ENCODE results near the gene TRPM4. TPM values are rescaled to one million over a fixed set of nuclear protein-coding genes. Genes with fewer than 3 reads are reported as not detected.
"Not testable (repeated sequence)": the region's sequence is repeated elsewhere in the genome, so short reads cannot be mapped to it uniquely, and the experiment has no call there.

TRPM4 gene
- total RNA-seq, 1 donor from 2014 or later, result 51.6 TPM

- H3K9me3 ChIP-seq, result no peaks in the 10 kb centered on the region
- intact Hi-C loops (cut with DNase I), result no loop called here
- TF ChIP-seq CTCF (IDR thresholded peaks at IDR 0.05), result no peak
- H3K36me3 ChIP-seq, result no peaks in the 10 kb centered on the region
- H3K4me3 ChIP-seq, result no peak overlapping the region
- no peak overlapping the region for H3K27ac ChIP-seq
- H3K4me1 ChIP-seq, result peaks cover 13% of the 10 kb centered on the region
- DNase-seq (no peak), ATAC-seq (peak; percentile 12 to 25)
- no peaks in the 10 kb centered on the region for H3K27me3 ChIP-seq (ENCODE audit: low read depth)
Observed at GRCh38 chr19:49136771-49137171, 20.8 kb upstream of the TRPM4 start.

GRCh38 chr19:49140951-49141350 is 16.6 kb upstream of the TRPM4 start:
- Histone ChIP-seq H3K9me3 (no peaks in the 10 kb centered on the region), H3K27me3 (ENCODE audit: low read depth) (no peaks in the 10 kb centered on the region), H3K36me3 (no peaks in the 10 kb centered on the region), H3K4me1 (peaks cover 17% of the 10 kb centered on the region), H3K4me3 (no peak overlapping the region), H3K27ac (no peak overlapping the region)
- intact Hi-C loops (cut with DNase I), result no loop called here
- no peak for DNase-seq
- TF ChIP-seq CTCF (IDR thresholded peaks at IDR 0.05), result no peak
- ATAC-seq, result no peak

GRCh38 chr19:49141352-49141751 is 16.2 kb upstream of the TRPM4 start:
- H3K4me3 ChIP-seq, result no peak overlapping the region
- H3K9me3 ChIP-seq, result no peaks in the 10 kb centered on the region
- ATAC-seq (no peak), DNase-seq (no peak)
- H3K4me1 ChIP-seq, result peaks cover 21% of the 10 kb centered on the region
- intact Hi-C loops (cut with DNase I), result no loop called here
- no peaks in the 10 kb centered on the region for H3K36me3 ChIP-seq
- H3K27ac ChIP-seq, result no peak overlapping the region
- H3K27me3 ChIP-seq (ENCODE audit: low read depth), result no peaks in the 10 kb centered on the region
- no peak for TF ChIP-seq CTCF (IDR thresholded peaks at IDR 0.05)

GRCh38 chr19:49142866-49143335 is 14.7 kb upstream of the TRPM4 start:
- H3K4me3 ChIP-seq, result peak overlapping the region; percentile 54
- peak; percentile 91 for DNase-seq
- H3K4me1 ChIP-seq, result peaks cover 25% of the 10 kb centered on the region
- H3K36me3 ChIP-seq, result no peaks in the 10 kb centered on the region
- no peaks in the 10 kb centered on the region for H3K9me3 ChIP-seq
- peak; percentile 97 to 98 for ATAC-seq
- H3K27ac ChIP-seq, result no peak overlapping the region
- H3K27me3 ChIP-seq (ENCODE audit: low read depth), result no peaks in the 10 kb centered on the region
- no peak for TF ChIP-seq CTCF (IDR thresholded peaks at IDR 0.05)
- intact Hi-C loops (cut with DNase I), result no loop called here

- H3K4me3 ChIP-seq, result peak overlapping the region; percentile 17
- peaks cover 54% of the 10 kb centered on the region for H3K4me1 ChIP-seq
- DNase-seq, result peak; percentile 82
- H3K36me3 ChIP-seq, result no peaks in the 10 kb centered on the region
- no peak overlapping the region for H3K27ac ChIP-seq
- no peaks in the 10 kb centered on the region for H3K9me3 ChIP-seq
- intact Hi-C loops (cut with DNase I), result no loop called here
- H3K27me3 ChIP-seq (ENCODE audit: low read depth), result no peaks in the 10 kb centered on the region
- peak; percentile 94 for TF ChIP-seq CTCF (IDR thresholded peaks at IDR 0.05)
- ATAC-seq, result peak; percentile 28 to 48
Observed at GRCh38 chr19:49145573-49146407, 11.8 kb upstream of the TRPM4 start.

- intact Hi-C loops (cut with DNase I); H3K36me3 ChIP-seq; H3K9me3 ChIP-seq; H3K27me3 ChIP-seq (ENCODE audit: low read depth); H3K27ac ChIP-seq; DNase-seq; ATAC-seq: not testable (repeated sequence)
- peak overlapping the region; percentile 17 for H3K4me3 ChIP-seq
- H3K4me1 ChIP-seq, result peaks cover 60% of the 10 kb centered on the region
Observed at GRCh38 chr19:49146408-49146770, 11.2 kb upstream of the TRPM4 start.
